HG02870 (cell line): Measurements from ENCODE around the gene COX6A1.
"Not testable (repeated sequence)": the region's sequence is repeated elsewhere in the genome, so short reads cannot be mapped to it uniquely, and the experiment has no call there.

Experiments
- ATAC-seq: cut with Tn5 transposase; IDR thresholded peaks from one replicate; pipeline ENCODE4 v1.9.1; 2021; ENCODE audit warnings: mild to moderate bottlenecking, moderate library complexity; ENCODE audit not compliant: unreplicated experiment

COX6A1 gene

GRCh38 chr12:120466560-120467315, 28.8 kb downstream of the COX6A1 start:
- no peak for ATAC-seq

- ATAC-seq, result no peak
Measured at GRCh38 chr12:120467439-120467838, 29.5 kb downstream of the COX6A1 start.

- ATAC-seq, result no peak
Measured at GRCh38 chr12:120468325-120468820, 30.5 kb downstream of the COX6A1 start.

- peak; percentile 15 for ATAC-seq
Measured at GRCh38 chr12:120468821-120469449, 31.0 kb downstream of the COX6A1 start.

- ATAC-seq, result peak; percentile 74
Measured at GRCh38 chr12:120469450-120470149, 31.7 kb downstream of the COX6A1 start, which contains the start of gene SRSF9. Gene SRSF9, minus strand, starts transcription at chr12:120469748. Its CDS starts 139 bp downstream, at chr12:120469609.

- ATAC-seq, result peak; percentile 24
Measured at GRCh38 chr12:120470150-120470784, 32.4 kb downstream of the COX6A1 start.

GRCh38 chr12:120472521-120472920, 34.6 kb downstream of the COX6A1 start:
- no peak for ATAC-seq

GRCh38 chr12:120473807-120474615, 36.1 kb downstream of the COX6A1 start:
- ATAC-seq, result no peak

GRCh38 chr12:120474616-120474960, 36.7 kb downstream of the COX6A1 start:
- ATAC-seq, result no peak

- ATAC-seq, result no peak
Measured at GRCh38 chr12:120475643-120476042, 37.7 kb downstream of the COX6A1 start.

GRCh38 chr12:120479458-120479857, 41.5 kb downstream of the COX6A1 start:
- ATAC-seq, result no peak

GRCh38 chr12:120480211-120480610, 42.3 kb downstream of the COX6A1 start:
- no peak for ATAC-seq

GRCh38 chr12:120481022-120481767, 43.3 kb downstream of the COX6A1 start:
- ATAC-seq, result no peak

GRCh38 chr12:120483621-120484020, 45.7 kb downstream of the COX6A1 start:
- no peak for ATAC-seq

GRCh38 chr12:120485961-120486881, 48.3 kb downstream of the COX6A1 start:
- ATAC-seq, result no peak

- ATAC-seq, result not testable (repeated sequence)
Measured at GRCh38 chr12:120487552-120487951, 49.6 kb downstream of the COX6A1 start.

- no peak for ATAC-seq
Measured at GRCh38 chr12:120488057-120488640, 50.2 kb downstream of the COX6A1 start.

- ATAC-seq, result no peak
Measured at GRCh38 chr12:120489018-120489417, 51.1 kb downstream of the COX6A1 start.
